Fibroblast of skin of back (primary cell): Measurements from ENCODE around the gene ZNF547. TPM values are rescaled to one million over a fixed set of nuclear protein-coding genes. Genes with fewer than 3 reads are reported as not detected.

Source experiments
- DNase-seq: peaks from one replicate; pipeline ENCODE4 v3.0.0-alpha.2; 2013
- polyA plus RNA-seq, 2 experiments: library from polyadenylated mRNA; unstranded; fragments of 120-200 nt; gene quantifications; one replicate each; pipeline ENCODE4 v1.2.1, GENCODE V29; 2013; ENCODE audit not compliant: insufficient read length in 2 of 2

ZNF547 gene
- polyA plus RNA-seq (2013, experiment 1 of 2; ENCODE audit: insufficient read length), result 2.5 TPM
- 1.7 TPM for polyA plus RNA-seq (2013, experiment 2 of 2; ENCODE audit: insufficient read length)

- peak; percentile 100 for DNase-seq
Observed at GRCh38 chr19:57362997-57363687, at the start of gene ZNF547, which contains the start of gene TRAPPC2B. Gene ZNF547 (plus strand): TSS chr19:57363551. CDS start chr19:57368556, 5,005 bp downstream. Gene TRAPPC2B (plus strand): TSS chr19:57363551. CDS start chr19:57364834, 1,283 bp downstream.

- DNase-seq, result no peak
Observed at GRCh38 chr19:57314146-57314545, 49.2 kb upstream of the ZNF547 start.

GRCh38 chr19:57317503-57317902, 45.8 kb upstream of the ZNF547 start:
- no peak for DNase-seq

- no peak for DNase-seq
Observed at GRCh38 chr19:57319869-57320179, 43.5 kb upstream of the ZNF547 start.

- peak; percentile 97 for DNase-seq
Observed at GRCh38 chr19:57320180-57321084, 42.9 kb upstream of the ZNF547 start, which contains the start of gene ZNF543. Gene ZNF543 (plus strand): TSS chr19:57320472. CDS start chr19:57320854, 382 bp downstream.

GRCh38 chr19:57321116-57321515, 42.2 kb upstream of the ZNF547 start:
- DNase-seq, result no peak

- no peak for DNase-seq
Observed at GRCh38 chr19:57321751-57322150, 41.6 kb upstream of the ZNF547 start.

- no peak for DNase-seq
Observed at GRCh38 chr19:57324992-57325391, 38.4 kb upstream of the ZNF547 start.

GRCh38 chr19:57327993-57328392, 35.4 kb upstream of the ZNF547 start:
- no peak for DNase-seq

GRCh38 chr19:57334191-57334590, 29.2 kb upstream of the ZNF547 start:
- no peak for DNase-seq

- peak; percentile 59 for DNase-seq
Observed at GRCh38 chr19:57338877-57339276, 24.5 kb upstream of the ZNF547 start.

- no peak for DNase-seq
Observed at GRCh38 chr19:57342582-57342981, 20.8 kb upstream of the ZNF547 start.

GRCh38 chr19:57348136-57348535, 15.2 kb upstream of the ZNF547 start:
- DNase-seq, result peak; percentile 71

- DNase-seq, result peak; percentile 97
Observed at GRCh38 chr19:57350877-57351805, 12.2 kb upstream of the ZNF547 start, which contains the start of gene ZNF304. Gene ZNF304 (plus strand): TSS chr19:57351271. CDS start chr19:57351665, 394 bp downstream.

- no peak for DNase-seq
Observed at GRCh38 chr19:57351867-57352266, 11.5 kb upstream of the ZNF547 start.

- DNase-seq, result no peak
Observed at GRCh38 chr19:57355916-57356315, 7.4 kb upstream of the ZNF547 start.

GRCh38 chr19:57357406-57357805, 5.9 kb upstream of the ZNF547 start:
- DNase-seq, result no peak

- no peak for DNase-seq
Observed at GRCh38 chr19:57359300-57359699, 4.1 kb upstream of the ZNF547 start.

GRCh38 chr19:57362419-57362818, 932 bp upstream of the ZNF547 start:
- no peak for DNase-seq

GRCh38 chr19:57363688-57364181, 384 bp downstream of the ZNF547 start:
- DNase-seq, result no peak

GRCh38 chr19:57366776-57367175, 3.4 kb downstream of the ZNF547 start:
- no peak for DNase-seq

GRCh38 chr19:57374179-57374578, 10.8 kb downstream of the ZNF547 start:
- DNase-seq, result no peak
